HEK293 (cell line): Measurements from ENCODE around the gene EVX1.

Experiments used
- CTCF ChIP-seq: fragments of 450-650 bp; formaldehyde crosslinking; IDR thresholded peaks from 2 replicates; pipeline ENCODE4 v1.5.1; 2016; ENCODE audit warnings: missing biosample characterization, missing genetic modification characterization
- SALL2 ChIP-seq: fragments of 450-650 bp; formaldehyde crosslinking; IDR thresholded peaks from 2 replicates; pipeline ENCODE4 v1.5.0; 2017; ENCODE audit warnings: missing biosample characterization, mild to moderate bottlenecking, missing genetic modification characterization, borderline replicate concordance
- ZNF18 ChIP-seq: fragments of 450-650 bp; formaldehyde crosslinking; IDR thresholded peaks from 2 replicates; pipeline ENCODE4 v1.5.1; 2016; ENCODE audit warnings: missing biosample characterization, missing genetic modification characterization
- ZNF350 ChIP-seq: fragments of 450-650 bp; formaldehyde crosslinking; IDR thresholded peaks from 2 replicates; pipeline ENCODE4 v1.5.0; 2017; ENCODE audit warnings: missing biosample characterization, mild to moderate bottlenecking, missing genetic modification characterization
- ZNF580 ChIP-seq: fragments of 450-650 bp; formaldehyde crosslinking; IDR thresholded peaks from 2 replicates; pipeline ENCODE4 v1.5.1; 2016; ENCODE audit warnings: missing biosample characterization, missing genetic modification characterization
- ZNF660 ChIP-seq: fragments of 450-650 bp; IDR thresholded peaks from 2 replicates; pipeline ENCODE4 v1.5.1; 2018; ENCODE audit warnings: missing biosample characterization, mild to moderate bottlenecking, missing genetic modification characterization
- ZNF707 ChIP-seq: fragments of 450-650 bp; formaldehyde crosslinking; IDR thresholded peaks from 2 replicates; pipeline ENCODE4 v1.5.1; 2016; ENCODE audit warnings: missing biosample characterization, missing genetic modification characterization
- ZNF76 ChIP-seq: fragments of 450-650 bp; formaldehyde crosslinking; IDR thresholded peaks from 2 replicates; pipeline ENCODE4; 2016; ENCODE audit warnings: low read depth, missing biosample characterization, missing genetic modification characterization, borderline replicate concordance

- TF ChIP-seq CTCF (no peak), ZNF18 (tag by site-specific recombination) (no peak), ZNF707 (tag by site-specific recombination) (no peak), ZNF350 (no peak), SALL2 (tag by site-specific recombination) (no peak), ZNF660 (no peak), ZNF580 (tag by site-specific recombination) (no peak), ZNF76 (tag by site-specific recombination) (no peak)
Observed at GRCh38 chr7:27244488-27245123, 2.0 kb downstream of the EVX1 start.
